Measurements from ENCODE around the gene GABPB2. TPM values are rescaled to one million over a fixed set of nuclear protein-coding genes. Genes with fewer than 3 reads are reported as not detected.

GABPB2 gene
- total and polyA plus RNA-seq, 2 of the 13 experiments (the other 11 are each of a cell fraction or from before 2014, with no cell fraction given), result 0.09 TPM; not detected in 1

DNA sequence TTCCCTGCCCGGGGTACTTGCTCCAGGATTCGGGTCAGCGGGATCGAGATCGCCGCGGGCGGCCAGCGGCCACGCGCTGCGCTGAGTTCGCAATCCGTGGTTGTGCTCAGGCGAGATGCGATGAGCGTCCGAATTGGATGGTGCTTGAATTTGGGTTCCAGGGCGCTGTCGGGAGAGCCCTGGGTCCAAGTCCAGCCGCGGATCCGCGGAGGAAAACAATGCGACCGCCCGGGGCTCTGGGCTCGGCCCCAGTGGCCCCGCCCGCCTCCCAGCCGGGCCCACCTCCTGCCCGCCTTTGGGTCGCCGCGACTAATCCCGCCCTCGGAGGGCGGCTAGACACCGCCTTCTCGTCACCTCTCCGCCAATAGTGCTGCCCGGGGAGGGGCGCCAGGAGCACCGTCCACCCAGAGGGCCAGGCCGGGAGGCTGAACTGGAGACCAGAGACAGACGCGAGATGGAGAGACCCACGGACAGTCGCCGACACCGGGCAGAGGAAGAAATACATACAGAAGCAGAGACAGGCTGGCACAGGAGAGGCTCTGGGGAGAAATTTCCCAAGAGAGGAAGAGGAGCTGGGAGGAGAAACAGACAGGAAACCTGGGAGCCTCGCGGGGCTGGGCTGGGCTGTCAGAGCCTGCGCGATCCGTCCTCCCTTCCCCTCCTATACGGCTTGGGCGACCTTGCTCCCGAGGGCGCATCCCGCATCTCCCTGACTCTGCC lies 76.0 kb downstream of the GABPB2 start, which contains the start of gene SEMA6C (continued):
- TF ChIP-seq, protein P1, sequence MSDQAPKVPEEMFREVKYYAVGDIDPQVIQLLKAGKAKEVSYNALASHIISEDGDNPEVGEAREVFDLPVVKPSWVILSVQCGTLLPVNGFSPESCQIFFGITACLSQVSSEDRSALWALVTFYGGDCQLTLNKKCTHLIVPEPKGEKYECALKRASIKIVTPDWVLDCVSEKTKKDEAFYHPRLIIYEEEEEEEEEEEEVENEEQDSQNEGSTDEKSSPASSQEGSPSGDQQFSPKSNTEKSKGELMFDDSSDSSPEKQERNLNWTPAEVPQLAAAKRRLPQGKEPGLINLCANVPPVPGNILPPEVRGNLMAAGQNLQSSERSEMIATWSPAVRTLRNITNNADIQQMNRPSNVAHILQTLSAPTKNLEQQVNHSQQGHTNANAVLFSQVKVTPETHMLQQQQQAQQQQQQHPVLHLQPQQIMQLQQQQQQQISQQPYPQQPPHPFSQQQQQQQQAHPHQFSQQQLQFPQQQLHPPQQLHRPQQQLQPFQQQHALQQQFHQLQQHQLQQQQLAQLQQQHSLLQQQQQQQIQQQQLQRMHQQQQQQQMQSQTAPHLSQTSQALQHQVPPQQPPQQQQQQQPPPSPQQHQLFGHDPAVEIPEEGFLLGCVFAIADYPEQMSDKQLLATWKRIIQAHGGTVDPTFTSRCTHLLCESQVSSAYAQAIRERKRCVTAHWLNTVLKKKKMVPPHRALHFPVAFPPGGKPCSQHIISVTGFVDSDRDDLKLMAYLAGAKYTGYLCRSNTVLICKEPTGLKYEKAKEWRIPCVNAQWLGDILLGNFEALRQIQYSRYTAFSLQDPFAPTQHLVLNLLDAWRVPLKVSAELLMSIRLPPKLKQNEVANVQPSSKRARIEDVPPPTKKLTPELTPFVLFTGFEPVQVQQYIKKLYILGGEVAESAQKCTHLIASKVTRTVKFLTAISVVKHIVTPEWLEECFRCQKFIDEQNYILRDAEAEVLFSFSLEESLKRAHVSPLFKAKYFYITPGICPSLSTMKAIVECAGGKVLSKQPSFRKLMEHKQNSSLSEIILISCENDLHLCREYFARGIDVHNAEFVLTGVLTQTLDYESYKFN (CRISPR knock-in tag; conservative IDR thresholded peaks at IDR 0.05), result peak; percentile 55
- TF ChIP-seq THAP11 (CRISPR knock-in tag; IDR thresholded peaks at IDR 0.05), result peak; percentile 39; the same call in 1 of the 2 replicates
- 0 out of 2 replicates have a peak, but pooled peaks have one; percentile 53 for TF ChIP-seq FOXC1 (CRISPR knock-in tag; IDR thresholded peaks at IDR 0.05; ENCODE audit: borderline replicate concordance)
- TF ChIP-seq, protein P2, sequence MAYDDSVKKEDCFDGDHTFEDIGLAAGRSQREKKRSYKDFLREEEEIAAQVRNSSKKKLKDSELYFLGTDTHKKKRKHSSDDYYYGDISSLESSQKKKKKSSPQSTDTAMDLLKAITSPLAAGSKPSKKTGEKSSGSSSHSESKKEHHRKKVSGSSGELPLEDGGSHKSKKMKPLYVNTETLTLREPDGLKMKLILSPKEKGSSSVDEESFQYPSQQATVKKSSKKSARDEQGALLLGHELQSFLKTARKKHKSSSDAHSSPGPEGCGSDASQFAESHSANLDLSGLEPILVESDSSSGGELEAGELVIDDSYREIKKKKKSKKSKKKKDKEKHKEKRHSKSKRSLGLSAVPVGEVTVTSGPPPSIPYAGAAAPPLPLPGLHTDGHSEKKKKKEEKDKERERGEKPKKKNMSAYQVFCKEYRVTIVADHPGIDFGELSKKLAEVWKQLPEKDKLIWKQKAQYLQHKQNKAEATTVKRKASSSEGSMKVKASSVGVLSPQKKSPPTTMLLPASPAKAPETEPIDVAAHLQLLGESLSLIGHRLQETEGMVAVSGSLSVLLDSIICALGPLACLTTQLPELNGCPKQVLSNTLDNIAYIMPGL (CRISPR knock-in tag; IDR thresholded peaks at IDR 0.05; ENCODE audit: borderline replicate concordance in 1 of 2, low read depth in 1 of 2), result peak in 1 of 2 experiments; percentile 19; a peak in 1 of 4 replicates
- TF ChIP-seq SALL1 (CRISPR knock-in tag; IDR thresholded peaks at IDR 0.05), result peak; percentile 5; the same call in 1 of the 2 replicates
- peak; percentile 23; the same call in 1 of the 2 replicates for TF ChIP-seq ZNF746 (CRISPR knock-in tag; IDR thresholded peaks at IDR 0.05)
- 0 out of 2 replicates have a peak, but pooled peaks have one; percentile 9 for TF ChIP-seq MED1 (CRISPR knock-in tag; IDR thresholded peaks at IDR 0.05)
- no peak for TF ChIP-seq IKZF4 (CRISPR knock-in tag; IDR thresholded peaks at IDR 0.05; ENCODE audit: borderline replicate concordance, low read depth, not compliant biosample characterization)
- no peak for TF ChIP-seq ETV6 (CRISPR knock-in tag; conservative IDR thresholded peaks at IDR 0.05)
- TF ChIP-seq, protein P3, sequence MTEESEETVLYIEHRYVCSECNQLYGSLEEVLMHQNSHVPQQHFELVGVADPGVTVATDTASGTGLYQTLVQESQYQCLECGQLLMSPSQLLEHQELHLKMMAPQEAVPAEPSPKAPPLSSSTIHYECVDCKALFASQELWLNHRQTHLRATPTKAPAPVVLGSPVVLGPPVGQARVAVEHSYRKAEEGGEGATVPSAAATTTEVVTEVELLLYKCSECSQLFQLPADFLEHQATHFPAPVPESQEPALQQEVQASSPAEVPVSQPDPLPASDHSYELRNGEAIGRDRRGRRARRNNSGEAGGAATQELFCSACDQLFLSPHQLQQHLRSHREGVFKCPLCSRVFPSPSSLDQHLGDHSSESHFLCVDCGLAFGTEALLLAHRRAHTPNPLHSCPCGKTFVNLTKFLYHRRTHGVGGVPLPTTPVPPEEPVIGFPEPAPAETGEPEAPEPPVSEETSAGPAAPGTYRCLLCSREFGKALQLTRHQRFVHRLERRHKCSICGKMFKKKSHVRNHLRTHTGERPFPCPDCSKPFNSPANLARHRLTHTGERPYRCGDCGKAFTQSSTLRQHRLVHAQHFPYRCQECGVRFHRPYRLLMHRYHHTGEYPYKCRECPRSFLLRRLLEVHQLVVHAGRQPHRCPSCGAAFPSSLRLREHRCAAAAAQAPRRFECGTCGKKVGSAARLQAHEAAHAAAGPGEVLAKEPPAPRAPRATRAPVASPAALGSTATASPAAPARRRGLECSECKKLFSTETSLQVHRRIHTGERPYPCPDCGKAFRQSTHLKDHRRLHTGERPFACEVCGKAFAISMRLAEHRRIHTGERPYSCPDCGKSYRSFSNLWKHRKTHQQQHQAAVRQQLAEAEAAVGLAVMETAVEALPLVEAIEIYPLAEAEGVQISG (CRISPR knock-in tag; IDR thresholded peaks at IDR 0.05), result no peak; the same call in 1 of the 2 replicates
- TF ChIP-seq SP1 (IDR thresholded peaks at IDR 0.05), result no peak
- peak; percentile 93 for TF ChIP-seq SP1 (CRISPR knock-in tag; IDR thresholded peaks at IDR 0.05)
- TF ChIP-seq ZNF570 (CRISPR knock-in tag; IDR thresholded peaks at IDR 0.05; ENCODE audit: borderline replicate concordance), result no peak
- peak; percentile 58; the same call in 1 of the 2 replicates for TF ChIP-seq ELF4 (CRISPR knock-in tag; IDR thresholded peaks at IDR 0.05; ENCODE audit: borderline replicate concordance)
- TF ChIP-seq KLF15 (CRISPR knock-in tag; IDR thresholded peaks at IDR 0.05; ENCODE audit: borderline replicate concordance), result peak; percentile 90; the same call in 1 of the 2 replicates
- TF ChIP-seq NR2F6 (IDR thresholded peaks at IDR 0.05), result no peak
- TF ChIP-seq NR2F6 (CRISPR knock-in tag; IDR thresholded peaks at IDR 0.05), result no peak
- TF ChIP-seq NFE2 (CRISPR knock-in tag; IDR thresholded peaks at IDR 0.05), result no peak
- TF ChIP-seq, protein P4, sequence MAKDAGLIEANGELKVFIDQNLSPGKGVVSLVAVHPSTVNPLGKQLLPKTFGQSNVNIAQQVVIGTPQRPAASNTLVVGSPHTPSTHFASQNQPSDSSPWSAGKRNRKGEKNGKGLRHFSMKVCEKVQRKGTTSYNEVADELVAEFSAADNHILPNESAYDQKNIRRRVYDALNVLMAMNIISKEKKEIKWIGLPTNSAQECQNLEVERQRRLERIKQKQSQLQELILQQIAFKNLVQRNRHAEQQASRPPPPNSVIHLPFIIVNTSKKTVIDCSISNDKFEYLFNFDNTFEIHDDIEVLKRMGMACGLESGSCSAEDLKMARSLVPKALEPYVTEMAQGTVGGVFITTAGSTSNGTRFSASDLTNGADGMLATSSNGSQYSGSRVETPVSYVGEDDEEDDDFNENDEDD (CRISPR knock-in tag; IDR thresholded peaks at IDR 0.05; ENCODE audit: borderline replicate concordance), result no peak; the same call in 1 of the 2 replicates
